Transverse colon (tissue), 4 donors: ENCODE measurements around the gene FGFR2. TPM values are rescaled to one million over a fixed set of nuclear protein-coding genes. Genes with fewer than 3 reads are reported as not detected.

ENCODE experiments used
- DNase-seq: peaks from one replicate; pipeline ENCODE4 v3.0.0-alpha.2; 2019
- H3K27ac ChIP-seq, 4 donors: fragments of 200-600 bp; sonication (generic); 2 replicates each; pipeline ENCODE4 v1.5.1; 2016 to 2018; ENCODE audit warnings: inconsistent platforms in 4 of 4
- H3K27me3 ChIP-seq: fragments of 200-600 bp; sonication (generic); 2 replicates; pipeline ENCODE4 v1.5.1; 2017; ENCODE audit warnings: inconsistent platforms
- H3K36me3 ChIP-seq, 4 donors: fragments of 200-600 bp; sonication (generic); 2 replicates each; pipeline ENCODE4 v1.5.1; 2017 to 2019; ENCODE audit warnings: inconsistent platforms in 4 of 4
- H3K4me1 ChIP-seq, 4 donors: fragments of 200-600 bp; sonication (generic); 2 replicates each; pipeline ENCODE4 v1.5.1; 2017 to 2020; ENCODE audit warnings: inconsistent platforms in 4 of 4
- H3K4me3 ChIP-seq, 4 donors: fragments of 200-600 bp; sonication (generic); 1 replicate in 1 of 4; 2 replicates in 3 of 4; pipeline versions ENCODE4 v1.5.1 to v1.6.1; 2017 to 2019; ENCODE audit warnings: inconsistent platforms in 4 of 4
- H3K9me3 ChIP-seq, 2 donors: fragments of 200-600 bp; sonication (generic); 2 replicates each; pipeline ENCODE4 v1.5.1; 2017 to 2019; ENCODE audit warnings: inconsistent platforms in 2 of 2
- EP300 ChIP-seq: sonication (generic); formaldehyde crosslinking; IDR thresholded peaks from one replicate; pipeline ENCODE4 v1.6.1; 2017; ENCODE audit warnings: antibody characterized with exemption, low read depth
- POLR2A ChIP-seq: fragments of 450-650 bp; IDR thresholded peaks from one replicate; pipeline ENCODE4 v1.6.1; 2016; ENCODE audit warnings: antibody characterized with exemption, mild to moderate bottlenecking, moderate library complexity
- POLR2AphosphoS5 ChIP-seq, 3 donors: sonication (generic); formaldehyde crosslinking; IDR thresholded peaks; one replicate each; pipeline ENCODE4 v1.6.1; 2016; ENCODE audit warnings: antibody characterized with exemption in 3 of 3
- WGBS, 2 donors: methylation state at CpG; one replicate each; pipeline ENCODE4 v1.1.5; 2018; ENCODE audit warnings: low coverage in 1 of 2; 5-methylcytosine and 5-hydroxymethylcytosine counted together
- in situ Hi-C, 4 donors: fragments of 200-750 bp; cut with MboI; loops; one replicate each; pipeline versions ENCODE4 v1.15.0 to v1.15.1; 2017; ENCODE audit warnings: low sequenced_read_pairs in 3 of 4, low pct_ligation_motif_present in 1 of 4, low pct_unique_long_range_greater_than_20kb in 1 of 4
- intact Hi-C: fragments of 100-400 bp; cut with DNase I; formaldehyde crosslinking; loops from one replicate; pipeline ENCODE4 v1.15.1; 2023; ENCODE audit warnings: low total_unique reads
- total RNA-seq, 4 donors: library from RNA; depleted of rRNA; stranded (reverse); fragments of >200 nt; gene quantifications; one replicate each; pipeline ENCODE4 v1.1.0, GENCODE V29; 2016
- TF ChIP-seq, protein P1 (sequence below), 5 experiments: fragments of 200-600 bp in 3 of 5; fragments of 450-650 bp in 2 of 5; sonication (generic) in 3 of 5; IDR thresholded peaks; 1 replicate in 2 of 5; 2 replicates in 3 of 5; pipeline ENCODE4 v1.5.1; 2016 to 2017; ENCODE audit warnings: antibody characterized with exemption in 5 of 5, inconsistent platforms in 3 of 5, mild to moderate bottlenecking in 2 of 5, moderate library complexity in 1 of 5

The FGFR2 gene
- total RNA-seq, 4 donors from 2014 or later: 30.3 to 114 (median 87.9) TPM

DNA sequence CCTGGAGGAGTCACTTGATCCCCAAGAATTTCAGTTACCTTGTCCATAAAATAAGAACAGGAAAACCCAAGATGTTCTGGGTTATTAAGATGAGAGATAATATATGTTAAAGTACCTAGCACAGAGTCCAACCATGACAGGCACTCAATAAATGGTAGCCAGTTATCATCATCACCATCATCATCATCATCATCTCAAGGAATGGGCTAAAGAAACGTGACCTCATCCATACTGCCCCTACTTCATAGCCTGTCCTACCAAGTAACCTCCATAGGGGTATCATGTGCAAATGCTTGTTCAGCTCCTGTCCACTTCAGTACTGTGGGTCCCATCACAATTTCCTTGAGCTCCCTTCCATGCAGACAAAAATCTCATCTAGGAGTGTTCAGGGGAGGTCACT is 14.4 kb downstream of the FGFR2 start:
- no peak overlapping the region for H3K27ac ChIP-seq
- intact Hi-C loops (no loop called here), in situ Hi-C loops (no loop called here)
- WGBS, 2 donors: 78% methylated on average over 1 of the region's 1 CpG; no CpG with 5 or more reads in 1 of the 2 donors
- no peak for TF ChIP-seq EP300
- TF ChIP-seq, protein P1, sequence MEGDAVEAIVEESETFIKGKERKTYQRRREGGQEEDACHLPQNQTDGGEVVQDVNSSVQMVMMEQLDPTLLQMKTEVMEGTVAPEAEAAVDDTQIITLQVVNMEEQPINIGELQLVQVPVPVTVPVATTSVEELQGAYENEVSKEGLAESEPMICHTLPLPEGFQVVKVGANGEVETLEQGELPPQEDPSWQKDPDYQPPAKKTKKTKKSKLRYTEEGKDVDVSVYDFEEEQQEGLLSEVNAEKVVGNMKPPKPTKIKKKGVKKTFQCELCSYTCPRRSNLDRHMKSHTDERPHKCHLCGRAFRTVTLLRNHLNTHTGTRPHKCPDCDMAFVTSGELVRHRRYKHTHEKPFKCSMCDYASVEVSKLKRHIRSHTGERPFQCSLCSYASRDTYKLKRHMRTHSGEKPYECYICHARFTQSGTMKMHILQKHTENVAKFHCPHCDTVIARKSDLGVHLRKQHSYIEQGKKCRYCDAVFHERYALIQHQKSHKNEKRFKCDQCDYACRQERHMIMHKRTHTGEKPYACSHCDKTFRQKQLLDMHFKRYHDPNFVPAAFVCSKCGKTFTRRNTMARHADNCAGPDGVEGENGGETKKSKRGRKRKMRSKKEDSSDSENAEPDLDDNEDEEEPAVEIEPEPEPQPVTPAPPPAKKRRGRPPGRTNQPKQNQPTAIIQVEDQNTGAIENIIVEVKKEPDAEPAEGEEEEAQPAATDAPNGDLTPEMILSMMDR (IDR thresholded peaks at IDR 0.05): no peak
- no peak for TF ChIP-seq POLR2A
- TF ChIP-seq POLR2AphosphoS5 (IDR thresholded peaks at IDR 0.05): no peak
- peaks cover 3 to 24% (median 10%) of the 10 kb centered on the region in 4 donors for H3K4me1 ChIP-seq
- no peaks in the 10 kb centered on the region for H3K27me3 ChIP-seq
- H3K9me3 ChIP-seq: no peaks in the 10 kb centered on the region
- no peak overlapping the region for H3K4me3 ChIP-seq
- no peaks in the 10 kb centered on the region for H3K36me3 ChIP-seq
- DNase-seq: no peak

DNA sequence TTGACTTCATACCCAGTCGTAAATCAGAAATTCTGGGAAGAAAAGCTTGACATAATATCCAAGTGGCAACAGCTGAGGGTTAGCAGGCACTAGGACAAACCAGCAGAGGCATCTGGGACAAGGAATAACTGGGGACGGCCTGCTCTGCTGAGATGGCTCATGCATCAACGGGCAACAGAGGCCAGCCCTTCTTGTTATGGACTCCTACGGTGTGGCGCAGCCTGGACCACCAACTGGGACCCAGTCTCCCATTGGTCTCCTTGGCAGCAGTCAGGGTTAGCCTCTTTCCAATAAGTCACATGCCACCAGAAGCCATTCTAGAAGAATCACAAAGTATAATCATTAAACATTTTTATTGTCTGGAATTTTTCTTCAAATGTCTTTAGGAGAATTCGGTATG is 15.0 kb downstream of the FGFR2 start:
- Histone ChIP-seq H3K27me3 (no peaks in the 10 kb centered on the region), H3K4me3 (no peak overlapping the region), H3K4me1 (peaks cover 3 to 24% (median 10%) of the 10 kb centered on the region in 4 donors), H3K9me3 (no peaks in the 10 kb centered on the region), H3K27ac (no peak overlapping the region), H3K36me3 (no peaks in the 10 kb centered on the region)
- TF ChIP-seq, protein P1 (IDR thresholded peaks at IDR 0.05): no peak
- TF ChIP-seq POLR2A (no peak), POLR2AphosphoS5 (IDR thresholded peaks at IDR 0.05) (no peak), EP300 (no peak)
- intact Hi-C loops (no loop called here), in situ Hi-C loops (no loop called here)
- WGBS, 2 donors: 67 to 84% methylated on average over 1 to 6 of the region's 6 CpGs
- DNase-seq: no peak

DNA sequence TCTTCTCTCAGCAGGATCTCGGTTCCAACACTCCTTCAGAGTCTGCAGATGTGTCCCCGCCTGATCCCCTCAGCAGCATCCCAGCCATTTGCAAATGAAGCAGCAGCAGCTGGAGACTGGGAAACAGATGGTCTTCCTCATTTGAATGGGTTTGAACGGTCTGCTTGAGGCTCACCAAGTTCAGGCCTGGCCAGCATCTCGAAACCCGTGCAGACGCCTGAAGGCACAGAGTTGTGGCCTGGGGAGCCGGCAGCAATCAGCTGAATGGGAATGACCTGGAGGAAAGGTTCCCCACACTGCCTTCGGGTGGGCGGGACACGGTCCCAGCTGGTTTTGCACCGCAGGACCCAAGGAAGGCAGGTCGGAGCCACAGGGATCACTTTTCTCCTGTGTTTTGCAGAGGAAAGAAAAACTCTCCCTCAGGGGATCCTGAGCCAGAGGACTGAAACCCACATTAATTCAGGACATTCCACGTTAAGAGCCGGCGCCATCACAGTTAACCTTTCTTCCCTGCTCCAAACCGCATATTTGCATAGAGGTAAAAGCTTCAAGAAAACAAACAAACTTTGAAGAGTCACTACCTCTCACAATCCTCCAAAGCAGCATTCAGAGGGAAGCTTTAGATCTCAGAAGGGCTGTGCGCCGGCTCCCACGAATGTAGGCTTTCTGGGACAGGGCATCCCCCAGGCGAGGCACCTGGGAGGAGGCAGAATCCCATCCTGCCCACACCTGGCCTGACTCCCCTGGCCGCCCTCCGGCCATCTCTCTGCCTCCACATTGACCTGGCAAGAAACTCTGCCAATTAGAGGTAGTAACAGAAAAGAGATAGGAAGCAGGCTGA is 17.7 kb downstream of the FGFR2 start:
- Histone ChIP-seq H3K27me3 (no peaks in the 10 kb centered on the region), H3K36me3 (no peaks in the 10 kb centered on the region), H3K4me3 (no peak overlapping the region), H3K9me3 (no peaks in the 10 kb centered on the region), H3K4me1 (peaks cover 3 to 27% (median 6%) of the 10 kb centered on the region in 4 donors), H3K27ac (peak overlapping the region in 2 of 4 donors; percentile 55 to 71)
- in situ Hi-C loops: no loop called here
- TF ChIP-seq EP300 (no peak), POLR2A (no peak)
- WGBS, 2 donors: 71% methylated on average over 22 of the region's 22 CpGs; no CpG with 5 or more reads in 1 of the 2 donors
- DNase-seq: no peak
- intact Hi-C loops: no loop called here

DNA sequence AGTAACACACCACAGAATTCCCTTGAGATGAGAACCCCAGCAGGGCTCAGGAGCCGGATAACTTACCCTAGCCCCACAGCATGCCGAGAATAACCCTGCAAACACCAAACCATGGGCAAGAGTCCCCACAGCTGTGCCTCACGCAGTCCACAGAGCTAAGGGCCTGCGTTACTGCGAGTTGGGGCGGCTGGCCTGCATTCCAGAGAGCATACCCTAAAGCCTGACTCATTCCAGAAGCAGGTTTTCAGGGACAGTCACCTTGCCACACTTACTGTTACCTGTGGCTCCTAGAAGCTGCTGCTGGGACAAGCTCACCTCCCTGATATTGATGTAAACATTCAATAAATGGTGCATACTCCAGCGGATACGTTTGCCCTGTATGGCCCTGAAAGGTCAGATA is 18.6 kb downstream of the FGFR2 start:
- H3K27me3 ChIP-seq: no peaks in the 10 kb centered on the region
- H3K36me3 ChIP-seq: no peaks in the 10 kb centered on the region
- in situ Hi-C loops: no loop called here
- H3K9me3 ChIP-seq: no peaks in the 10 kb centered on the region
- no peak for TF ChIP-seq EP300
- TF ChIP-seq POLR2AphosphoS5 (IDR thresholded peaks at IDR 0.05): no peak
- no peak for TF ChIP-seq POLR2A
- TF ChIP-seq, protein P1 (IDR thresholded peaks at IDR 0.05): no peak
- intact Hi-C loops: no loop called here
- H3K4me1 ChIP-seq: peaks cover 3 to 30% (median 6%) of the 10 kb centered on the region in 4 donors
- no peak overlapping the region for H3K4me3 ChIP-seq
- peak overlapping the region in 3 of 4 donors; percentile 53 to 71 (median 55) for H3K27ac ChIP-seq
- no peak for DNase-seq
- 61% methylated on average over 8 of the region's 8 CpGs; no CpG with 5 or more reads in 1 of the 2 donors for WGBS, 2 donors
